ENCODE data around the gene GRWD1.

Gene GRWD1

GRCh38 chr19:48445606-48446481, at the start of gene GRWD1:
Gene GRWD1, plus strand, starts transcription at chr19:48445983. Its CDS starts 23 bp downstream, at chr19:48446006.
- DNase-seq: peak; percentile 96

GRCh38 chr19:48396016-48396823, 49.6 kb upstream of the GRWD1 start:
- no peak for DNase-seq

DNA sequence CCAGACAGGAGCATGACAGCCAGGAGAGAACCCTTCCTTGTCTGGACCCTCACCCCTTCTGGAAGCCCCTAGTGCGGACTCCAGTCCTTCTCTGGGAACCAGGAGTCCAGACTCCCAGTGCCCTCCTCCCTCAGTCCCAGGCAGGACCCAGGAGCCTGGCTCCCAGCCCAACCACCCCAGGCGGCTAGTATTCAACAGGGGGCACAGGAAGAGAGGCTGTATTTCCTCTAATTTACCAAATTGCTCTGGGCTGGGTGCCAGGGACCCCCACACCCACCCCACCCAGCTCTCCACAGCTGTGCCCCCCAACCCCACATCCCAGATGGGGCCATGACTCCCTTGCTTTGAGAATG, 49.0 kb upstream of the GRWD1 start:
- no peak for DNase-seq

- DNase-seq: no peak
Observed at GRCh38 chr19:48397263-48398101, 48.3 kb upstream of the GRWD1 start.

GRCh38 chr19:48398102-48398374, 47.7 kb upstream of the GRWD1 start:
- no peak for DNase-seq

DNA sequence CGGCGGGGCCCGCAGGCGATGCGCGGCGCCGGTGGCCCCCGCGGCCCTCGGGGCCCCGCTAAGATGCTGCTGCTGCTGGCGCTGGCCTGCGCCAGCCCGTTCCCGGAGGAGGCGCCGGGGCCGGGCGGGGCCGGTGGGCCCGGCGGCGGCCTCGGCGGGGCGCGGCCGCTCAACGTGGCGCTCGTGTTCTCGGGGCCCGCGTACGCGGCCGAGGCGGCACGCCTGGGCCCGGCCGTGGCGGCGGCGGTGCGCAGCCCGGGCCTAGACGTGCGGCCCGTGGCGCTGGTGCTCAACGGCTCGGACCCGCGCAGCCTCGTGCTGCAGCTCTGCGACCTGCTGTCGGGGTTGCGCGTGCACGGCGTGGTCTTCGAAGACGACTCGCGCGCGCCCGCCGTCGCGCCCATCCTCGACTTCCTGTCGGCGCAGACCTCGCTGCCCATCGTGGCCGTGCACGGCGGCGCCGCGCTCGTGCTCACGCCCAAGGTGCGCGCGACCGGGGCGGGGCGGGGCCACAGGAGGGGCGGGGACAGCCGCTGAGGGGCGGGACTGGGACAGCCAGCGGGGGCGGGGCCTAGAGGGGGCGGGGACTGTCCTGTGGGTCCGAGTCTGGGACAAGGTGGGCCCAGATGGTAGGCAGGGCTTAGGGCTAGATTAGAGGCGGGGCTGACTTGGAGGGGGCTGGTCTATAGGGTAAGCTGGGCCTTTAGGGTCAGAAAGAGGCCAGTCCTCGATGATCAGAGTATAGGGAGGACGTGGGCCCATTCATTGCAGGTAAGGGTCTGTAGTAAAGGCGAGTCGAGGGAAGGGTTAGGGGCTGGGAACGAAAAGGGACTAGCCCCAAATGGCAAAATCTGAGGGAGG, 47.2 kb upstream of the GRWD1 start:
- DNase-seq: peak; percentile 91

- peak; percentile 54 for DNase-seq
Observed at GRCh38 chr19:48400018-48400742, 45.6 kb upstream of the GRWD1 start.

- no peak for DNase-seq
Observed at GRCh38 chr19:48401287-48401686, 44.5 kb upstream of the GRWD1 start.

GRCh38 chr19:48403606-48404005, 42.2 kb upstream of the GRWD1 start:
- DNase-seq: peak; percentile 73

DNA sequence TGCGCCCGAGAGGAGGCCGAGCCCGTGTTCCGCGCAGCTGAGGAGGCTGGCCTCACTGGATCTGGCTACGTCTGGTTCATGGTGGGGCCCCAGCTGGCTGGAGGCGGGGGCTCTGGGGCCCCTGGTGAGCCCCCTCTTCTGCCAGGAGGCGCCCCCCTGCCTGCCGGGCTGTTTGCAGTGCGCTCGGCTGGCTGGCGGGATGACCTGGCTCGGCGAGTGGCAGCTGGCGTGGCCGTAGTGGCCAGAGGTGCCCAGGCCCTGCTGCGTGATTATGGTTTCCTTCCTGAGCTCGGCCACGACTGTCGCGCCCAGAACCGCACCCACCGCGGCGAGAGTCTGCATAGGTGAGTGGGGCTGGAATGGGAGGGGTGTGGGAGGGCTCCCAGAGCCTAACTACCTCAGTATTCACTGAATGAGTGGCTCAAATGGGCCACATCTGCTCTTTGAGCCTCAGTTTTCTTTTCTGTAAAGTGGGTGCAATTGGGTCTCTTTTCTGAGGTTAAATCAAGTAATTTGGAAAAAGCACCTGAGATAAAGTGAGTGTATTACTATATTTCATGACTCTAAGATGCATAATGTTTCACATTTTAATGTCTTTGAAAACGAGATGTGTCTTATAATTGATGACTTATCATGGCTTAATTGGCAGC, 40.6 kb upstream of the GRWD1 start:
- no peak for DNase-seq

- no peak for DNase-seq
Observed at GRCh38 chr19:48405850-48406249, 39.9 kb upstream of the GRWD1 start.

DNA sequence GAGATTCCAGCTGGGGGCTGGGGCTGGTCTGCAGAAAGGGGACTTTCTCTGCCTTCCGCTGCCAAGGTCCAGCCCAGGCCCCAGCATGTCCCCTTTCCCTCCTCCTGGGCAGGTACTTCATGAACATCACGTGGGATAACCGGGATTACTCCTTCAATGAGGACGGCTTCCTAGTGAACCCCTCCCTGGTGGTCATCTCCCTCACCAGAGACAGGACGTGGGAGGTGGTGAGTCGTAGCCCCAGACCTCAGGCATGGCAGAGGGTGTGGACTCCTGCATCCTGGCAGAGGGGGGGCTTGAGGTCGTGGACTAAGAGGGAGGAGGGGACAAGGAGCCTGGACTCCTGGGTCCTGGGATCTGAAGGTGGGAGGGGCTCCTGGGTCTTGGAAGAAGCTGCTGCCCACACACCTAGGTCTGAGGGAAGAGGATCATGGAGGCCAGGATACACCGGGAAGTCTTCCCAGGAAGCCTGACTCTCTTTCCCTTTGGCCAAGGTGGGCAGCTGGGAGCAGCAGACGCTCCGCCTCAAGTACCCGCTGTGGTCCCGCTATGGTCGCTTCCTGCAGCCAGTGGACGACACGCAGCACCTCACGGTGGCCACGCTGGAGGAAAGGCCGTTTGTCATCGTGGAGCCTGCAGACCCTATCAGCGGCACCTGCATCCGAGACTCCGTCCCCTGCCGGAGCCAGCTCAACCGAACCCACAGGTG, 31.8 kb upstream of the GRWD1 start:
- no peak for DNase-seq

GRCh38 chr19:48415395-48415794, 30.4 kb upstream of the GRWD1 start:
- DNase-seq: peak; percentile 84

GRCh38 chr19:48415806-48416221, 30.0 kb upstream of the GRWD1 start:
- no peak for DNase-seq

DNA sequence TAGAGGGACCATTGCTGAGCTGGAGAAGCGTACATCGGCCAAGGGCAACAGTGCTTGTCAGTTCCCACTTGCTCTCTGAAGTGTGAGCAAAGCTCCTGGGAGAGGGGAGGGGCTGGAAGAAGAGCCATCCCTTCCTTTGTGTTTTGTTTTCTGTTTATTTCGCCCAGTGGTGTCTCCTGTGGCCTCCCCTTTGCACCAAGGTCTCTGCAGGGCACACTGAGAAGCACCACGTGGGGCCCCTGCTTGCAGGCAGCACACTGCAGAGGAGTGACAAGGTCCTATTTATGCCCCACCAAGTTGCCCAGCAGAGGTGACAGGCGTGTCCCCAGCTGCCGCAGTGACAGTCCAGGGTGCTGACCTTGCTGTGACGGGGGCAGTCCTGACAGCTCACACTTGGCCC, 28.4 kb upstream of the GRWD1 start:
- DNase-seq: no peak

DNA sequence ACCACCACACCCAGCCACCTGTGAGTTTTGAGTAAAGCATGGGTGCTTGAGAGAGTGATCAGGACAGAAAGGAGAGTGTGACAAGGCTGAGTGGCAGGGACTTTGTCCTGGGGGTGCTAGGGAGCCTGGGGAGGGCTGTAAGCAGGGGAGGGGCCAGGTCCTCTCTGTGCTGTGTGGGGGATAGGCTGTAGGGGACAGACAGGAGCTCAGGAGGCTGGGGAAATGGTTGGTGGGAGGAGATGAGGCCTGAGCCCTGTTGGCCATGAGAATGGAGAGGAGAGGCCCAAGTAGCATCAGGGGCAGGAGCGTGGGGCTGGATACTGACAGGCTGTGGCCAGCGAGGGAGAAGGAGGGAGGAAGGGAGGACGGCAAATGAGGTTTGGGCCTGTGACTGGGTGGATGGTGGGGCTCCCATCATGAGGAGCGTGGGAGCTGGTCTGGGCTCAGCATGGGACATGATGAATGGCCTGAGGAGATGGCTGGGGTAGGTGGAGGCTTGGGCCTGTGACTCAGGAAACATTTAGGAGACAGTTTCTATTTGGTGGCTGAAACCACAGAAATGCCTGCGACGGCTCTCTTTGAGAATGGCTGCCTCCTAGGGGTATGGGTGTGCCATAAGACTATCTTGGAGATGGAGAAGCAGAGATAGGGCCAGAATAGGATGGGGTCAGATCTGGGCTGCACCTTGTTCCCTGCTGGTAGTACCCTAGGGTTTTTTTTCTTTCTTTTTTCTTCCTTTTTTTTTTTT, 27.3 kb upstream of the GRWD1 start:
- no peak for DNase-seq

DNA sequence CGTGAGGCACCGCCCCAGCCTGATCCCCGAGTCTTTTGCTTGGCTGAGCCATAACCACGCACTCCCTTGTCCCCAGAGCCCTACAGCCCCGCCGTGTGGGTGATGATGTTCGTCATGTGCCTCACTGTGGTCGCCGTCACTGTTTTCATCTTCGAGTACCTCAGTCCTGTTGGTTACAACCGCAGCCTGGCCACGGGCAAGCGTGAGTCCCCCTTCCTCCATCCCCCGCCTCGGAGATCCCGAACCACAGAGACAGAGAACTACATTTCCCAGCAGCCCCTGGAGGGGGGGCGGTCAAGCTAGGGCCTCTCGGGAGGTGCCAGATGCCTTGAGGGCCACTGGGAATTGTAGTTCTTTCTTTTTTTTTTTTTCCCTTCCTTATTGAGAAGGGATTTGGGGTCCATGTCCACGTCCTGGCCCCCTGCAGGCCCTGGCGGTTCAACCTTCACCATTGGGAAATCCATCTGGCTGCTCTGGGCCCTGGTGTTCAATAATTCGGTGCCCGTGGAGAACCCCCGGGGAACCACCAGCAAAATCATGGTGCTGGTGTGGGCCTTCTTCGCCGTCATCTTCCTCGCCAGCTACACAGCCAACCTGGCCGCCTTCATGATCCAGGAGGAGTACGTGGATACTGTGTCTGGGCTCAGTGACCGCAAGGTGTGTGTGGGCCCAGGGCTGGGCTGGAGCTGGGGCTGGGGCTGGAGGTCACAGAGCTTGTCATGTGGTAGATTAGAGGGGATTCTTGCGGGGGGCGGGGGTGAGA, 26.4 kb upstream of the GRWD1 start:
- DNase-seq: peak; percentile 83

GRCh38 chr19:48421548-48421947, 24.2 kb upstream of the GRWD1 start:
- no peak for DNase-seq

DNA sequence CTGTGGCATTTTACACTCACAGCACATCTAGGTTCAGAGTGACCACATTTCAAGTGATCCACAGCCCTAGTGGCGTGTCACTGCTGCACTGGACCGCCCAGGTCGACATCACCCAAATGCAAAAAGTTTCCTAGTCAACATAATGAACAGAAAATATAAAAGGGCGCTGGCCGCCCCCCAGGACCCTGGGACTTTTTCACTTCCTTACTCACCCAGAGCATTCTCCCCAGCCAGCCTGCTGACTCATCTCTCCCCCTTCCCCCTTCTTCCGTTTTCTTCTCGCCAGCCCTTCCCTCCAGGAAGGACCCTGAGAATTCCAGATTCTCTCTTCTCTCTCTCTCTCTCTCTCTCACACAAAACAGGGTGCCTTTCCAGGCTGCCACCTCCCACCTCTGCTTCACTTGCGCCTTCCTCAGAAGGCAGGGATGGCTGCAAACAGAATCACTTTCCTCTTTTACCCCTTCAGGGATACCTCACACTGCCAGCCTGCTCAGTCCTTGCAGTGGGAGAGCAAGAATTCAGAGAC, 21.0 kb upstream of the GRWD1 start:
- DNase-seq: no peak
